Measurements from ENCODE around the gene MIPOL1. TPM values are rescaled to one million over a fixed set of nuclear protein-coding genes. Genes with fewer than 3 reads are reported as not detected.

MIPOL1 gene
- total and polyA plus RNA-seq, 2 of the 13 experiments (the other 11 are each of a cell fraction or from before 2014, with no cell fraction given), result 8.6 to 34.2 TPM

DNA sequence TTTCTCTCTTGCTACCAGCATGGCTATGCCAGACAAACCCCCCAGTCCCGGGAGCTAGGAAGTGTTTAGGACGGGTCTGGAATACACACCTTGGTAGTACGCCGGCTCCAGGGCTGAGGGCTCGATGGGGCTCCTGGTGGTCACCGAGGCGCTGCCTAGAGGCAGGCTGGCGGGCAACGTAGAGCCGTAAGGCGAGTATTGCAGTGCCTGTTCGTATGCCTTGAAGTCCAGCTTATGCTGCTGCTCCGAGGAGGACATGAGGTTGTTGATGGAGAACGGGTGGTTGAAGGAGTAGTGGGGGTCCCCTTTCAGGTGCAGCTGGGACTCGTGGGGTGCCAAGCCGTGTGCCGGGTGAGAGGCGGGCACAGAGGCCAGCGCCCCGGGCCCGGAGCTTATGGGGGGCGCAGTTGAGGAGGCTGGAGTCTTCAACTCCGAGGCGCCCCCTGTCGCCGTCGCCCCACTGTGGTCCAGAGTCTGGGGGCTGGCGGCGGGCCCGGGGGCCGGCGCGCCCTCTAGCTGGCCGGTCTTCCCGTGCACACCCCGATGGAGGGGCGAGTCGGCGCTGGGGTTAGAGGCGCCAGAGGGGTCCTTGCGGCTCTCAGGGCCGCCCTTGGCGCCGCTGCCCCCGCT lies 393.7 kb downstream of the MIPOL1 start (continued):
- 0 out of 2 replicates have a peak, but pooled peaks have one; percentile 14 for TF ChIP-seq SALL2 (CRISPR knock-in tag; IDR thresholded peaks at IDR 0.05)
- TF ChIP-seq, protein P1, sequence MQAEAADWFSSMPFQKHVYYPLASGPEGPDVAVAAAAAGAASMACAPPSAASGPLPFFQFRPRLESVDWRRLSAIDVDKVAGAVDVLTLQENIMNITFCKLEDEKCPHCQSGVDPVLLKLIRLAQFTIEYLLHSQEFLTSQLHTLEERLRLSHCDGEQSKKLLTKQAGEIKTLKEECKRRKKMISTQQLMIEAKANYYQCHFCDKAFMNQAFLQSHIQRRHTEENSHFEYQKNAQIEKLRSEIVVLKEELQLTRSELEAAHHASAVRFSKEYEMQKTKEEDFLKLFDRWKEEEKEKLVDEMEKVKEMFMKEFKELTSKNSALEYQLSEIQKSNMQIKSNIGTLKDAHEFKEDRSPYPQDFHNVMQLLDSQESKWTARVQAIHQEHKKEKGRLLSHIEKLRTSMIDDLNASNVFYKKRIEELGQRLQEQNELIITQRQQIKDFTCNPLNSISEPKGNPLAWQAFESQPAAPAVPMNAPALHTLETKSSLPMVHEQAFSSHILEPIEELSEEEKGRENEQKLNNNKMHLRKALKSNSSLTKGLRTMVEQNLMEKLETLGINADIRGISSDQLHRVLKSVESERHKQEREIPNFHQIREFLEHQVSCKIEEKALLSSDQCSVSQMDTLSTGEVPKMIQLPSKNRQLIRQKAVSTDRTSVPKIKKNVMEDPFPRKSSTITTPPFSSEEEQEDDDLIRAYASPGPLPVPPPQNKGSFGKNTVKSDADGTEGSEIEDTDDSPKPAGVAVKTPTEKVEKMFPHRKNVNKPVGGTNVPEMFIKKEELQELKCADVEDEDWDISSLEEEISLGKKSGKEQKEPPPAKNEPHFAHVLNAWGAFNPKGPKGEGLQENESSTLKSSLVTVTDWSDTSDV (CRISPR knock-in tag; IDR thresholded peaks at IDR 0.05), result 0 out of 2 replicates have a peak, but pooled peaks have one; percentile 47
- TF ChIP-seq ATF7 (IDR thresholded peaks at IDR 0.05), result no peak
- peak; percentile 45; the same call in 1 of the 2 replicates for TF ChIP-seq ATF7 (CRISPR knock-in tag; IDR thresholded peaks at IDR 0.05)
- TF ChIP-seq, protein P2, sequence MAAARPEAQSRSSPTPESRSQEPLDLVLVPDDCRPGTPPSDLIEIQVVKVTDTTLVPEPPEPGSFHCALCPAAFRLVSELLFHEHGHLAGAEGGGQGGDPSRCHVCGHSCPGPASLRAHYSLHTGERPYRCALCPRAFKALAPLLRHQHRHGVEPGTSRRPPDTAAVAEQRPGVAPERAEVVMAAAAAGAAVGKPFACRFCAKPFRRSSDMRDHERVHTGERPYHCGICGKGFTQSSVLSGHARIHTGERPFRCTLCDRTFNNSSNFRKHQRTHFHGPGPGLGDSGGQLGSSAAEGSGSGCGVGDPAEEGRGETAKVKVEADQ (CRISPR knock-in tag; IDR thresholded peaks at IDR 0.05; ENCODE audit: borderline replicate concordance), result 0 out of 2 replicates have a peak, but pooled peaks have one; percentile 42
- TF ChIP-seq, protein P3, sequence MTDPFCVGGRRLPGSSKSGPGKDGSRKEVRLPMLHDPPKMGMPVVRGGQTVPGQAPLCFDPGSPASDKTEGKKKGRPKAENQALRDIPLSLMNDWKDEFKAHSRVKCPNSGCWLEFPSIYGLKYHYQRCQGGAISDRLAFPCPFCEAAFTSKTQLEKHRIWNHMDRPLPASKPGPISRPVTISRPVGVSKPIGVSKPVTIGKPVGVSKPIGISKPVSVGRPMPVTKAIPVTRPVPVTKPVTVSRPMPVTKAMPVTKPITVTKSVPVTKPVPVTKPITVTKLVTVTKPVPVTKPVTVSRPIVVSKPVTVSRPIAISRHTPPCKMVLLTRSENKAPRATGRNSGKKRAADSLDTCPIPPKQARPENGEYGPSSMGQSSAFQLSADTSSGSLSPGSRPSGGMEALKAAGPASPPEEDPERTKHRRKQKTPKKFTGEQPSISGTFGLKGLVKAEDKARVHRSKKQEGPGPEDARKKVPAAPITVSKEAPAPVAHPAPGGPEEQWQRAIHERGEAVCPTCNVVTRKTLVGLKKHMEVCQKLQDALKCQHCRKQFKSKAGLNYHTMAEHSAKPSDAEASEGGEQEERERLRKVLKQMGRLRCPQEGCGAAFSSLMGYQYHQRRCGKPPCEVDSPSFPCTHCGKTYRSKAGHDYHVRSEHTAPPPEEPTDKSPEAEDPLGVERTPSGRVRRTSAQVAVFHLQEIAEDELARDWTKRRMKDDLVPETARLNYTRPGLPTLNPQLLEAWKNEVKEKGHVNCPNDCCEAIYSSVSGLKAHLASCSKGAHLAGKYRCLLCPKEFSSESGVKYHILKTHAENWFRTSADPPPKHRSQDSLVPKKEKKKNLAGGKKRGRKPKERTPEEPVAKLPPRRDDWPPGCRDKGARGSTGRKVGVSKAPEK (CRISPR knock-in tag; IDR thresholded peaks at IDR 0.05; ENCODE audit: borderline replicate concordance), result 0 out of 2 replicates have a peak, but pooled peaks have one; percentile 48
- TF ChIP-seq ZFAT (CRISPR knock-in tag; conservative IDR thresholded peaks at IDR 0.05), result 0 out of 2 replicates have a peak, but pooled peaks have one; percentile 20
- TF ChIP-seq, protein P4, sequence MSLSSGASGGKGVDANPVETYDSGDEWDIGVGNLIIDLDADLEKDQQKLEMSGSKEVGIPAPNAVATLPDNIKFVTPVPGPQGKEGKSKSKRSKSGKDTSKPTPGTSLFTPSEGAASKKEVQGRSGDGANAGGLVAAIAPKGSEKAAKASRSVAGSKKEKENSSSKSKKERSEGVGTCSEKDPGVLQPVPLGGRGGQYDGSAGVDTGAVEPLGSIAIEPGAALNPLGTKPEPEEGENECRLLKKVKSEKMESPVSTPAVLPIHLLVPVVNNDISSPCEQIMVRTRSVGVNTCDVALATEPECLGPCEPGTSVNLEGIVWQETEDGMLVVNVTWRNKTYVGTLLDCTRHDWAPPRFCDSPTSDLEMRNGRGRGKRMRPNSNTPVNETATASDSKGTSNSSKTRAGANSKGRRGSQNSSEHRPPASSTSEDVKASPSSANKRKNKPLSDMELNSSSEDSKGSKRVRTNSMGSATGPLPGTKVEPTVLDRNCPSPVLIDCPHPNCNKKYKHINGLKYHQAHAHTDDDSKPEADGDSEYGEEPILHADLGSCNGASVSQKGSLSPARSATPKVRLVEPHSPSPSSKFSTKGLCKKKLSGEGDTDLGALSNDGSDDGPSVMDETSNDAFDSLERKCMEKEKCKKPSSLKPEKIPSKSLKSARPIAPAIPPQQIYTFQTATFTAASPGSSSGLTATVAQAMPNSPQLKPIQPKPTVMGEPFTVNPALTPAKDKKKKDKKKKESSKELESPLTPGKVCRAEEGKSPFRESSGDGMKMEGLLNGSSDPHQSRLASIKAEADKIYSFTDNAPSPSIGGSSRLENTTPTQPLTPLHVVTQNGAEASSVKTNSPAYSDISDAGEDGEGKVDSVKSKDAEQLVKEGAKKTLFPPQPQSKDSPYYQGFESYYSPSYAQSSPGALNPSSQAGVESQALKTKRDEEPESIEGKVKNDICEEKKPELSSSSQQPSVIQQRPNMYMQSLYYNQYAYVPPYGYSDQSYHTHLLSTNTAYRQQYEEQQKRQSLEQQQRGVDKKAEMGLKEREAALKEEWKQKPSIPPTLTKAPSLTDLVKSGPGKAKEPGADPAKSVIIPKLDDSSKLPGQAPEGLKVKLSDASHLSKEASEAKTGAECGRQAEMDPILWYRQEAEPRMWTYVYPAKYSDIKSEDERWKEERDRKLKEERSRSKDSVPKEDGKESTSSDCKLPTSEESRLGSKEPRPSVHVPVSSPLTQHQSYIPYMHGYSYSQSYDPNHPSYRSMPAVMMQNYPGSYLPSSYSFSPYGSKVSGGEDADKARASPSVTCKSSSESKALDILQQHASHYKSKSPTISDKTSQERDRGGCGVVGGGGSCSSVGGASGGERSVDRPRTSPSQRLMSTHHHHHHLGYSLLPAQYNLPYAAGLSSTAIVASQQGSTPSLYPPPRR (CRISPR knock-in tag; IDR thresholded peaks at IDR 0.05; ENCODE audit: borderline replicate concordance), result peak; percentile 17; the same call in 1 of the 2 replicates
- no peak for TF ChIP-seq HHEX (CRISPR knock-in tag; IDR thresholded peaks at IDR 0.05)
- no peak for TF ChIP-seq ZNF326 (CRISPR knock-in tag; IDR thresholded peaks at IDR 0.05; ENCODE audit: borderline replicate concordance)
- peak; percentile 10; the same call in 1 of the 2 replicates for TF ChIP-seq ZMYM4 (CRISPR knock-in tag; IDR thresholded peaks at IDR 0.05)
- TF ChIP-seq, protein P5, sequence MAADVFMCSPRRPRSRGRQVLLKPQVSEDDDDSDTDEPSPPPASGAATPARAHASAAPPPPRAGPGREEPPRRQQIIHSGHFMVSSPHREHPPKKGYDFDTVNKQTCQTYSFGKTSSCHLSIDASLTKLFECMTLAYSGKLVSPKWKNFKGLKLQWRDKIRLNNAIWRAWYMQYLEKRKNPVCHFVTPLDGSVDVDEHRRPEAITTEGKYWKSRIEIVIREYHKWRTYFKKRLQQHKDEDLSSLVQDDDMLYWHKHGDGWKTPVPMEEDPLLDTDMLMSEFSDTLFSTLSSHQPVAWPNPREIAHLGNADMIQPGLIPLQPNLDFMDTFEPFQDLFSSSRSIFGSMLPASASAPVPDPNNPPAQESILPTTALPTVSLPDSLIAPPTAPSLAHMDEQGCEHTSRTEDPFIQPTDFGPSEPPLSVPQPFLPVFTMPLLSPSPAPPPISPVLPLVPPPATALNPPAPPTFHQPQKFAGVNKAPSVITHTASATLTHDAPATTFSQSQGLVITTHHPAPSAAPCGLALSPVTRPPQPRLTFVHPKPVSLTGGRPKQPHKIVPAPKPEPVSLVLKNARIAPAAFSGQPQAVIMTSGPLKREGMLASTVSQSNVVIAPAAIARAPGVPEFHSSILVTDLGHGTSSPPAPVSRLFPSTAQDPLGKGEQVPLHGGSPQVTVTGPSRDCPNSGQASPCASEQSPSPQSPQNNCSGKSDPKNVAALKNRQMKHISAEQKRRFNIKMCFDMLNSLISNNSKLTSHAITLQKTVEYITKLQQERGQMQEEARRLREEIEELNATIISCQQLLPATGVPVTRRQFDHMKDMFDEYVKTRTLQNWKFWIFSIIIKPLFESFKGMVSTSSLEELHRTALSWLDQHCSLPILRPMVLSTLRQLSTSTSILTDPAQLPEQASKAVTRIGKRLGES (CRISPR knock-in tag; IDR thresholded peaks at IDR 0.05; ENCODE audit: borderline replicate concordance), result no peak
- 0 out of 2 replicates have a peak, but pooled peaks have one; percentile 56 for TF ChIP-seq ZNF33B (CRISPR knock-in tag; IDR thresholded peaks at IDR 0.05)
